GM10847 (cell line): ENCODE data around the gene PPARD.

ENCODE experiments used
- POLR2A ChIP-seq: IDR thresholded peaks from 2 replicates; pipeline ENCODE4 v1.6.1; 2011; ENCODE audit not compliant: insufficient read length; ENCODE audit errors: extremely low read depth

The PPARD gene

GRCh38 chr6:35330541-35331119, 11.7 kb upstream of the PPARD start:
- no peak for TF ChIP-seq POLR2A

GRCh38 chr6:35341557-35341956, 801 bp upstream of the PPARD start:
- TF ChIP-seq POLR2A: no peak

DNA sequence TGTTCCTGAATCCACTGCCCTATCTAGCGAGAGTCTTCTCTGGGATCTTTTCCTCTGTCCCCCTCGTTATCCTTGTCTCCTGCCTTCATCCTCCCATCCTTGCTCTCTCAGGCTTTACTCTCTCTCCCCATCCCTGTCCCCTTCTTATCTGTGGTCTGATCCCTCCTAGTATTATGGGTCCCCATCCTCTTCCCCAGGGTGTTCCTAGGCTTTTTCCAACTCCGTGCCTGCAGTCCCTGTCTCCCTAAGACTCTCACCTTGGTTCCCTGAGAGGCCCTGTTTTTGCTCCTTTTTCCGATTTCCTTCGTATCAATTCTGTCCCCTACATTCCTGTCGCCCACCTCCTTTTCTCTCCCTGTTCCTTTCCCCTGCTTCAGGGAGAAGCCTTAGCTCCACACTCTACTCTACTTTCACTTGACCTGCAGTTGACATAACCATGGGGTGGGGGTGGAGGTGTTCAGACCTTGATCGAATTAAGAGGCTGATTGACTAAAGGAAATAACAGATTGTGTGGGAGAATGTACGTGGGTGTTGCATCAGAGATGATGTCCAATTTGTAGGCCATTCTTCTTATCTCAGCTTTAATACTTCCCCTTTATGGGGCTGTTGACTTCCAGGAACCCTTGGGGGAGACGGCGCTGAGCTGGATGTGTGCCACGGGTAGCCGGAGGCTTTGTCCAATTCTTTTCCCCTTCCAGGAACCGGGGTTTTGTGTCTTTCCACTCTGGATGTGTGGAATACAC, 905 bp downstream of the PPARD start:
- TF ChIP-seq POLR2A: no peak

DNA sequence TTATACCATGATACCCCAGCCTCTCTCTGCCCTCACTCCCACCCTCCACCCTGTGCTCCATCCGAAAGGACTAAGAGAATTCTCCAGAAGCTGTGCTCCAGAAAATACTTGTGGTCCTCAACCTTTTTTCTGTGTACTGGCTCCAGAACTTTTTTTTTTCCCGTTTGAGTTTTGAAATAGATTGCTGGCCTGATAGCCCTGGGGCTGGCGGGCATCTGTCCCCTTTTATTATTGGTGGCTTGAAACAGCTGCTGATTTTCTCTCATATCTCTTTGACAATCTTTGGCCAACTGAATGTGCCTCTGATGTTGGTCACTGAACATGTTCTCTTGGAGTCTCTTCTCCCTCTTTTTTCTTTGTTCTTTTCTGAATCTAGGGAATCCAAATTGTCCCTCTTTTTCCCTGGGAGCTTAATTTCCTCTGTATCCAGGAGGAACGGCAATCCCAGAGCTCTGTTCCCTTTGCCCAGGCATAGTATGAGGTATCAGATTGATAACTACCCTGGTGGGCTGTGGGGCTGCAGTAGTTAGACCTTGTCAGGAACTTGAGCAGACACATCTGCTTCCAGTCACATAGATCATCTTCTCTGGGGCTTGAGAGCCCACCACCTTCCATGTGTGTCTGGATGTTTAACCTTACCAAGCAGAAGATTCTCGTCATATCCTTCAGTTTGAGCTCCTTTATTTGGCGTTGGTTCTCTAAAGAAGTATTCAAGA, 1.6 kb downstream of the PPARD start:
- no peak for TF ChIP-seq POLR2A

- TF ChIP-seq POLR2A: no peak
These were observed 9.1 kb downstream of the PPARD start for GRCh38 chr6:35351422-35351821.

- no peak for TF ChIP-seq POLR2A
These were observed 10.4 kb downstream of the PPARD start for GRCh38 chr6:35352735-35353134.

- no peak for TF ChIP-seq POLR2A
These were observed 12.2 kb downstream of the PPARD start for GRCh38 chr6:35354361-35355135.

- TF ChIP-seq POLR2A: no peak
These were observed 14.0 kb downstream of the PPARD start for GRCh38 chr6:35356391-35356790.

- TF ChIP-seq POLR2A: no peak
These were observed 15.3 kb downstream of the PPARD start for GRCh38 chr6:35357677-35358076.

- no peak for TF ChIP-seq POLR2A
These were observed 15.7 kb downstream of the PPARD start for GRCh38 chr6:35358086-35358485.

DNA sequence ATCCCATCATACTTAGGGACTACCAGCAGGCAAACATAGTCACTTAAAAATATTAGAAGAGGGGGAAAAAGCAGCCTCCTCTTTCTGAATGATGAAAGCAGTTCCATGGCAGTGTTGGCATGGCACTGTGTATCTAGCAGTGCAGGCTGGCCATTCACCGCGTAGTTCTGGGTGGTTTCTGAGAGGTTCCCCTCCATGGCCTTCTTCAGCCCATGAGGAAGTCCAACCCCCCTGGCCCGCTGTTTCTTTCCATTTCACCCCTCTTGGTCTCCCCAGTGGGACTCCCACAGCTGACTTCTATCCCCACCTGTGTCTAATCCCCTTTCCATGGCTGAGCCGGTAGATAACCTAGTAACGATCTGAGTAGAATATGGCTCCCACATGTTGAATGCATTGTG, 17.0 kb downstream of the PPARD start:
- TF ChIP-seq POLR2A: no peak

DNA sequence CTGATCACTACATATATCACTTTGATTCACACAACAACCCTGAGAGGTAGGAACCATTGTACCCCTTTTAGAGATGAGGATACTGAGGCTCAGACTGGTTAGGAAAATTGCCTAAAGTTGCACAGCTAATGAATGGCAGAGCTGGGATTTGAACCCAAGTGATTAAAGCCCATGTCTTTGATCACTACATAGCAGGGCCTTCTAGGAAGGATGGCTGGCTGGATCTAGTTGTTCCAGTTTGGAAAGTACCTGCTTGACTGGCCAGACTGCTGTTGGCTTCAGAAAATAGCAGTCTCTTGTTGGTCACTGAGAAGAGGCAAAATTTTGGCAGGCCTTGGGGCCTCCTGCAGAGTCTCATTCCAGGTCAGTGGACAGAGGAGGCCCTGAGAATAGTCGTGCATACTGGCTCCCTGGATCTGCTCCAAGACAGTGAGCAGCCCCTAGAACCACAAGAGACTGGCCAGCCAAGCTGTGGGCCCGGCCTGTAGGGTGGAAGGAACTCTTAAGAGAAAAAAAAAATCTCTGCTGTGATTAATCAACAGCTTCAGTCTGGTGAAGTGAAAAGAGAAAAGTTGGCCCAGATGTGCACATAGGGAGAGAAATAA, 17.5 kb downstream of the PPARD start:
- no peak for TF ChIP-seq POLR2A

- TF ChIP-seq POLR2A: no peak
These were observed 18.2 kb downstream of the PPARD start for GRCh38 chr6:35360349-35361138.

DNA sequence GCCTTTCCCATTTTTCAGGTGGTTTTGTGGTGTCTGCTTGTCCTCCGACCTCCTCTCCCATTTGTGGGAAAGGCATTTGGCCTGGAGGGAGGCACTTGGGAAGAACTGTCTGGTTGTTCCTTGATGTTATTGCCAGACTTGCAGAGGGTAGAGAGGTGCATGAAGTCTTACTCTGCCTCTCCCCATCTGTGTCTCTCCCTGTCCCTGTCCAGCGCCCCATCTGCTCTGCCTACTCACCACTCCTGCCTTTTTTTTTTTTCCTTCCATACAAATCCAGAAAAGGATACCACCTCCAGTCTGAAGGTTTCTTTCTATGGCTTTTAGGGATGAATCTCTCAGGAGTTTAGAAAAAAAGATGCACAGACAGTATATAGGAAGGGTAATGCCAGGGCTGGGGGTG, 19.8 kb downstream of the PPARD start:
- TF ChIP-seq POLR2A: no peak
